ENCODE data around the gene TNFRSF13B. TPM values are rescaled to one million over a fixed set of nuclear protein-coding genes. Genes with fewer than 3 reads are reported as not detected.
A peak's percentile ranks its signal among the peaks of the same experiment; 100 is the strongest.

TNFRSF13B gene
- total and polyA plus RNA-seq, 2 donors (not counting 3 experiments of a cell fraction or from before 2014, with no cell fraction given), result not detected

- BruUV-seq (replicated peaks), result no TSS peak
- intact Hi-C loops (cut with micrococcal nuclease), result no loop called here
- ChIA-PET CTCF (no interaction called here), POLR2A (no interaction called here)
- no peak overlapping the region for H3K4me2 ChIP-seq (ENCODE audit: insufficient read depth, low read length)
- no peaks in the 10 kb centered on the region for H3K27me3 ChIP-seq (ENCODE audit: control insufficient read depth in 2 of 2, insufficient read depth in 2 of 2, low read length in 2 of 2)
- TF ChIP-seq POLR2AphosphoS5 (IDR thresholded peaks at IDR 0.05; ENCODE audit: insufficient read depth, low read depth, low read length), result no peak
- no peak for TF ChIP-seq EZH2 (IDR thresholded peaks at IDR 0.05; ENCODE audit: borderline replicate concordance, low read depth, low read length, severe bottlenecking)
- no peak for TF ChIP-seq JUN (IDR thresholded peaks at IDR 0.05; ENCODE audit: borderline replicate concordance, insufficient read depth, insufficient read length, low read depth)
- TF ChIP-seq GATA2 (IDR thresholded peaks at IDR 0.05; ENCODE audit: insufficient read depth, insufficient read length, low read depth, low read length), result no peak
- no peak for TF ChIP-seq CTCF (IDR thresholded peaks at IDR 0.05; ENCODE audit: extremely low read depth in 1 of 2, insufficient read depth in 1 of 2, low read depth in 1 of 2, low read length in 2 of 2)
- TF ChIP-seq FOS (IDR thresholded peaks at IDR 0.05; ENCODE audit: borderline replicate concordance, insufficient read depth, low read length), result no peak
- TF ChIP-seq MYC (IDR thresholded peaks at IDR 0.05; ENCODE audit: low read depth, low read length), result no peak
- TF ChIP-seq POLR2A (IDR thresholded peaks at IDR 0.05; ENCODE audit: low read depth, low read length), result no peak
- TF ChIP-seq MAX (IDR thresholded peaks at IDR 0.05; ENCODE audit: insufficient read depth, insufficient read length), result no peak
- FAIRE-seq (peak; percentile 40), DNase-seq (ENCODE audit: low read depth, low spot score) (no peak)
- no peak overlapping the region for H3K4me3 ChIP-seq (replicated peaks in 1 of 3; ENCODE audit: insufficient read depth in 1 of 3, low read depth in 1 of 3, low read length in 3 of 3)
- no peak overlapping the region for H2AFZ ChIP-seq (ENCODE audit: low read depth, low read length)
- H3K9me1 ChIP-seq (replicated peaks; ENCODE audit: control insufficient read depth, extremely low read depth, insufficient read depth, low read length), result no peaks in the 10 kb centered on the region
- peaks cover 6% of the 10 kb centered on the region for H3K4me1 ChIP-seq (ENCODE audit: control insufficient read depth, extremely low read depth, insufficient read depth, low read length)
- dilution Hi-C loops (cut with MboI; ENCODE audit: extremely low pct_ligation_motif_present, low sequenced_read_pairs), result no loop called here
- no peak overlapping the region for H3K27ac ChIP-seq (ENCODE audit: insufficient read depth, low read depth, low read length)
- no peaks in the 10 kb centered on the region for H3K36me3 ChIP-seq (ENCODE audit: control insufficient read depth in 2 of 2, extremely low read depth in 1 of 2, insufficient read depth in 2 of 2, low read length in 2 of 2)
- no peaks in the 10 kb centered on the region for H3K79me2 ChIP-seq (ENCODE audit: control insufficient read depth, insufficient read depth, low read length)
- H3K9ac ChIP-seq (replicated peaks; ENCODE audit: extremely low read depth, insufficient read depth, low read length), result no peak overlapping the region
- no peaks in the 10 kb centered on the region for H3K9me3 ChIP-seq (replicated peaks; ENCODE audit: control insufficient read depth, insufficient read depth, low read length)
- H4K20me1 ChIP-seq (replicated peaks; ENCODE audit: control insufficient read depth, extremely low read depth, insufficient read depth, low read length), result no peaks in the 10 kb centered on the region
Measured at GRCh38 chr17:17018021-17018441, 46.1 kb upstream of the TNFRSF13B start.
